Right forelimb (tissue), 1 donor: ENCODE data around the gene POLK.
"Not testable (repeated sequence)": the region's sequence is repeated elsewhere in the genome, so short reads cannot be mapped to it uniquely, and the experiment has no call there.

Source experiments
- DNase-seq: peaks from one replicate; pipeline ENCODE4 v3.0.0-alpha.2; 2018

POLK gene

DNA sequence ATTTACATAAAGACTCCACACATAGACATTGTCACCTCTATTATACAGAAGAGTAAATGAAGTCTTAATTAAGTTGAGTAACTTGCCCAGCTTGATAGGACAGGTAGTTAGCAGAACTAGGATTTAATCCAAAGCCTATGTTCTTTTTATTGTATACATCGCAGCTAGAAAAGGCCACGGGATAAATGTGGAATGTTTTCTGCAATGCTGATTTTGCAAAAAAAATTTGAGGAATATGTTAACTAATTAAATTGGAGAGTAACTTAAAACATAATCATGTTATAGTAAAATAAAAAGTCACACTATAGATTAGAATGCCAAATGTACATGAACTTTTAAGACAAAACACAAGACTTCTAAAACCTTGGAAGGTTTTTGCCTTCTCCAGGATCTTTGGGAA is 41.1 kb downstream of the POLK start:
- DNase-seq = no peak

GRCh38 chr5:75553358-75553757 is 41.7 kb downstream of the POLK start:
- DNase-seq = no peak

- no peak for DNase-seq
Observed at GRCh38 chr5:75558221-75558620, 46.5 kb downstream of the POLK start.

DNA sequence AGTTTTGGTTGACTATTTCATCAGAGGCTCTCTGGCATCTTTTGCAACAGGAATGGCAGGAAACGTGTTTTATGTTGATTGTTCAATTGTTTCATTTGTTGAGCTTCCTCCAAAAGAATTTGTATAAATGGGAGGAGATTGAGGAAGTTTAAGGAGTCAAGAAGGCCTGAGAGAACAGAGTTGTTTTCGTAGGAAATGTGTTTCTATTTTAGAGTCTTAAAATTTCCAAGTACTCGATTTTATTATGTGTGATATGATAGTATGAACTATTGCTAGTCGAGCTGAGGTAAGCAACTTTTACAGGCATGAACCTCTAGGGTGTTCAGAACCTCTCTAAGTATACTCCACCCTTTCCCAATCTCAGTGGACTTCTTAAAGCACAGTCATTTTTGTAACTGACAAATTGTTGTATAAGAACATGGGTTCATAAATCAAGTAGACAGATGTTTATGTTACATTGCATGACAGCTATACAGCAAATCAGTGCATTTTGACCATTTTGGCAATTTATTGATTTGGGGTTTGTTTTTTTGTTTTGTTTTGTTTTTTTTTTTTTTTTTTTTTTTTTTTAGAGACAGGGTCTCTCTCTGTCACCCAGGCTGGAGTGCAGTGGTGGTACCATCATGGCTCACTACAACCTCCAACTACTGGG is 47.4 kb downstream of the POLK start:
- no peak for DNase-seq

DNA sequence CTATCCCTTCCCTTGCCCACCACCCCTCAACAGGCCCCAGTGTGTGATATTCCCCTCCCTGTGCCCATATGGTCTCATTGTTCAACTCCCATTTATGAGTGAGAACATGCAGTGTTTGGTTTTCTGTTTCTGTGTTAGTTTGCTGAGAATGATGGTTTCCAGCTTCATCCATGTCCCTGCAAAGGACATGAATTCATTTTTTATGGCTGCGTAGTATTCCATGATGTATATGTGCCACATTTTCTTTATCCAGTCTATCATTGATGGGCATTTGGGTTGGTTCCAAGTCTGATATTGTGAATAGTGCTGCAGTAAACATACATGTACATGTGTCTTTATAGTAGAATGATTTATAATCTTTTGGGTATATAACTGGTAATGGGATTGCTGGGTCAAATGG is 49.0 kb downstream of the POLK start:
- DNase-seq = not testable (repeated sequence)

- not testable (repeated sequence) for DNase-seq
Observed at GRCh38 chr5:75565991-75566709, 54.5 kb downstream of the POLK start.

- no peak for DNase-seq
Observed at GRCh38 chr5:75566710-75567309, 55.1 kb downstream of the POLK start.

GRCh38 chr5:75567710-75568109 is 56.0 kb downstream of the POLK start:
- DNase-seq = no peak

DNA sequence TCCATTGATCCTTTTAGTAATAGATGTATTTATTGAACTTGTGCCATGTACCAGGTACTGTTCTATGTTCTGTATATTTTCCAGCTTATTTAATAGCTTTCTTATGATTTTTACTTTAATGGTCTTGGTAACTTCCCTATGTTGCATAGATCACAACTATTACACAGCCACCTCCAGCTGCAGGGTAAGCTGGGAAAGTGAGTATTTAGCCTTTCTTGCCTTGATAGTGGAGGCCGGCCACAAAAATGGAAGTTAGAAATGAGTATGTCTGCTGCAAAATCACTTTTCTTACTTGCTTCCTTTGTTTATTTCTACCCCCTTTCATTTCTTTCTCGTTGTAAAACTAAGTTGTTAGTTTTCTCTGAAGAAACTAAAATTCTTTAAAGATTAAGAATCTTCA is 56.5 kb downstream of the POLK start:
- no peak for DNase-seq

- no peak for DNase-seq
Observed at GRCh38 chr5:75571547-75571946, 59.9 kb downstream of the POLK start.

GRCh38 chr5:75574791-75575190 is 63.1 kb downstream of the POLK start:
- DNase-seq = no peak

- DNase-seq = not testable (repeated sequence)
Observed at GRCh38 chr5:75578280-75578679, 66.6 kb downstream of the POLK start.

- DNase-seq = no peak
Observed at GRCh38 chr5:75584641-75585040, 73.0 kb downstream of the POLK start.

DNA sequence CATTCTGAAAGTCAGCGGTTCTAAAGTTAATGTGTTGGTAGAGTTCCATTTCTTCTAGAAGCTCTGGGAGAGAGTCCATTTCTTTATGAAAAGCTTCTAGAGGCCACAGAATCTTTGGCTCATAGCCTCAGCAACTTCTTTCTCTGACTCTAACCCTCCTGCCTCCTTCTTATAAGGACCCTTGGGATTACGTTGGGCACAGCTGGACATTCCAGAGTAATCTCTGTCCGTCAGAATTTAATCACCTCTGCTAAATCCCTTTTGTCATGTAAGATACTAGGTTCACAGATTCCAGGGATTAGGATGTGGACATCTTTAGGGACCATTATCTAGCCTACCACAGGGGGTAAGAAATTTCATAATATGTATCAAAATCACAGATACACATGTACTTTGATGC is 77.0 kb downstream of the POLK start:
- DNase-seq = no peak

GRCh38 chr5:75600535-75600934 is 88.8 kb downstream of the POLK start:
- DNase-seq = no peak

DNA sequence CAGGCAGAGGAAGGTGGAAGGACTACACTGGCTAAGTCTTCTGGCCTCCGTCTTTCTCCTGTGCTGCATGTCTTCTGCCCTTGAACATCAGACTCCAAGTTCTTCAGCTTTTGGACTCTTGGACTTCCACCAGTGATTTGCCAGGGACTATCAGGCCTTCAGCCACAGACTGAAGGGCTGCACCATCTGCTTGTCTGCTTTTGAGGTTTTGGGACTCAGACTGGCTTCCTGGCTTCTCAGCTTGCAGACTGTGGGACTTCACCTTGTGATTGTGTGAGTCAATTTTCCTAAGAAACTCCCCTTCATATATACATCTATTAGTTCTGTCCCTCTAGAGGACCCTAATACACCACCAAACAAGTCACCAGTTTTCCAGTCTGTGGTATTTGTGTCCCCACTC is 89.9 kb downstream of the POLK start:
- no peak for DNase-seq

DNA sequence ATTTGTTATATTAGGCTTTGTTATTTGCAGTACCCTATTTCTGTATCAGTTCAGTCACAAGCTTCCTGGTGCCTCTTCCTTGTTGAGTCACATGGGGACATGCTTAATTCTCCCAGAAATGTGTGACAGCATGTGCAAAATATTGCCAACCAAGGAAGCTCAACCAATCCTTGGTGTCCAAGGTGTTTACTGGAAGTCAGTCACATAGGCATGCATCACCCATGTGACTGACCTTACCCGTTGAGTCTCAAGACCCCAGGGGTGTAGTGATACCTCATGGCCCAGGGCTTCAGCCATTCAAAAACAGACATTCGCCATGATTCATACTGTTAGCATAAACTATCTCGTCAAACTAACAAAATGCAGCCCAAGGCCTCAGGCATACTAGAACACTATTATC is 90.3 kb downstream of the POLK start:
- no peak for DNase-seq

- no peak for DNase-seq
Observed at GRCh38 chr5:75603371-75603770, 91.7 kb downstream of the POLK start.

DNA sequence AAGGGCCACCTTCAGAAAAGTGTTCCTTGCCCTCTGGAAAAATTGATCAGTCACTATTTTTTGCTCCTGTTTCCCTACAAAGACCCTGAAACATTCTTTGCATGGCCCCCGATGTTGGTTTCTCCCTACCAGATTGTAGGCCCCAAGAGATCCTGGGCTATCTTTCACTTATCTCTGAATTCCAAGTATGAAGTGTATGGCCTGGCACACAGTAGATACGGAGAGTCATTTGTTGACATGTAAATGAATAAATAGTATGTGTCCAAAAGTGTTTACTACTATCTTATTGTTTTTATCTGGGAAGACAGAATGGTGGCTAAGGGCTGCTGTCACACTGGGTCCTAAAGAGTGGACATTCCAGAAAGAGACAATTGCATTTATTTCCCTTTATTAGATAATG is 92.1 kb downstream of the POLK start:
- no peak for DNase-seq

GRCh38 chr5:75607341-75607740 is 95.7 kb downstream of the POLK start:
- DNase-seq = not testable (repeated sequence)

GRCh38 chr5:75608870-75609269 is 97.2 kb downstream of the POLK start:
- no peak for DNase-seq

DNA sequence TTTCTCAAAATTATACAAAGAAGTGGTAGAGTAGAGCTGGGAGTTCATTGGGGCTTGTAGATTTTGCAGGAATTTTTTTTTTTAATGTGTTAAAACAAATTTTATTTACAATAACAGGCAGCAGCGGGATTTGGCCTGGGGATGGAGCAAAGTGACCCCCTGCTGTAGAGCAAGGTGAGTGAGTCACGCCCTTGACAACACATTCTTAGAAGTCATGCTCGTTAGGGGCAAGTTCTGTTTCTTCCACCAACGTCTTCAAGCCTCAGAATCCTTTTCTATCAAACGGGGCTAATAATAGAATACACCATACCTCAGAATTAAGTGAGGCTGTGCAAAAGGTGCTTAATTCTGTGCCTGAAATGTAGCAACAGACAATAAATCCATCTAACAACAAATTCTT is 98.5 kb downstream of the POLK start:
- DNase-seq = no peak

DNA sequence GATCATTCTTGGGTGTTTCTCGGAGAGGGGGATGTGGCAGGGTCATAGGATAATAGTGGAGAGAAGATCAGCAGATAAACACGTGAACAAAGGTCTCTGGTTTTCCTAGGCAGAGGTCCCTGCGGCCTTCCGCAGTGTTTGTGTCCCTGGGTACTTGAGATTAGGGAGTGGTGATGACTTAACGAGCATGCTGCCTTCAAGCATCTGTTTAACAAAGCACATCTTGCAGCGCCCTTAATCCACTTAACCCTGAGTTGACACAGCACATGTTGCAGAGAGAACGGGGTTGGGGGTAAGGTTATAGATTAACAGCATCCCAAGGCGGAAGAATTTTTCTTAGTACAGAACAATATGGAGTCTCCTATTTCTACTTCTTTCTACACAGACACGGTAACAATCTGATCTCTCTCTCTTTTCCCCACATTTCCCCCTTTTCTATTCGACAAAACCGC is 99.2 kb downstream of the POLK start:
- not testable (repeated sequence) for DNase-seq
